Testis (tissue), 2 donors: Measurements from ENCODE around the gene AUTS2.

Experiments used
- CTCF ChIP-seq, 3 experiments: fragments of 450-650 bp in 2 of 3; fragments of 200-600 bp in 1 of 3; sonication (generic) in 1 of 3; IDR thresholded peaks; one replicate each; pipeline ENCODE4 v1.5.1; 2016 to 2019; ENCODE audit warnings: antibody characterized with exemption in 3 of 3, mild to moderate bottlenecking in 2 of 3, moderate library complexity in 1 of 3
- POLR2A ChIP-seq: fragments of 450-650 bp; IDR thresholded peaks from one replicate; pipeline ENCODE4 v1.6.1; 2017; ENCODE audit warnings: antibody characterized with exemption, mild to moderate bottlenecking, moderate library complexity

- TF ChIP-seq POLR2A (no peak), CTCF (IDR thresholded peaks at IDR 0.05) (no peak)
Observed at GRCh38 chr7:70663680-70664079, 1065.4 kb downstream of the AUTS2 start.
